ENCODE data around the gene CA5B. TPM values are rescaled to one million over a fixed set of nuclear protein-coding genes. Genes with fewer than 3 reads are reported as not detected.

The CA5B gene
- total RNA-seq, 1 donor from 2014 or later, result 7.5 TPM

GRCh38 chrX:15834053-15834452, 96.0 kb downstream of the CA5B start:
- H3K27ac Mint-ChIP-seq (ENCODE audit: unreplicated experiment), result no peak overlapping the region

GRCh38 chrX:15834827-15835595, 96.9 kb downstream of the CA5B start:
- no peak overlapping the region for H3K27ac Mint-ChIP-seq (ENCODE audit: unreplicated experiment)
- H3K4me3 Mint-ChIP-seq (ENCODE audit: unreplicated experiment), result no peak overlapping the region
- no peaks in the 10 kb centered on the region for H3K9me3 Mint-ChIP-seq (ENCODE audit: low read depth)
- no peaks in the 10 kb centered on the region for H3K27me3 Mint-ChIP-seq (ENCODE audit: low read depth)
- peaks cover 15% of the 10 kb centered on the region for H3K4me1 Mint-ChIP-seq (ENCODE audit: low read depth)
- peaks cover 3% of the 10 kb centered on the region for H3K36me3 Mint-ChIP-seq (ENCODE audit: low read depth)
- DNase-seq (ENCODE audit: low spot score), result no peak
- TF ChIP-seq CTCF (IDR thresholded peaks at IDR 0.05), result no peak

More at GRCh38 chrX:15834053-15834452, 96.0 kb downstream of the CA5B start:
- Mint-ChIP-seq H3K4me1 (ENCODE audit: low read depth) (peaks cover 15% of the 10 kb centered on the region), H3K27me3 (ENCODE audit: low read depth) (no peaks in the 10 kb centered on the region), H3K9me3 (ENCODE audit: low read depth) (no peaks in the 10 kb centered on the region), H3K4me3 (ENCODE audit: unreplicated experiment) (no peak overlapping the region), H3K36me3 (ENCODE audit: low read depth) (peaks cover 2% of the 10 kb centered on the region)
- no peak for TF ChIP-seq CTCF (IDR thresholded peaks at IDR 0.05)
- no peak for DNase-seq (ENCODE audit: low spot score)

Other genes starting within 250 kb of the CA5B start
- 13.3 to 37.5 TPM (median 13.4 TPM) in 3 replicates for gene PIR, start 244.9 kb upstream of the CA5B start, total RNA-seq
- not detected in 3 replicates for gene BMX, start 237.5 kb upstream of the CA5B start, total RNA-seq
- gene ACE2, start 137.3 kb upstream of the CA5B start, total RNA-seq, result not detected in 3 replicates
- gene CLTRN, start 73.5 kb upstream of the CA5B start, total RNA-seq, result 0.20 TPM in 1 of 3 replicates, not detected in the others
- gene ZRSR2, start 52.2 kb downstream of the CA5B start, total RNA-seq, result 12.2 to 21.4 TPM (median 13.9 TPM) in 3 replicates
- 59.1 to 72.5 TPM (median 68.4 TPM) in 3 replicates for gene AP1S2, start 116.5 kb downstream of the CA5B start, total RNA-seq

All from chondrocyte (in vitro differentiated cells).